HCT116 (cell line): ENCODE results near the gene OR5K2. TPM values are rescaled to one million over a fixed set of nuclear protein-coding genes. Genes with fewer than 3 reads are reported as not detected.

Source experiments
- ATAC-seq: fragments of 200-7000 bp; cut with Tn5 transposase; 2 replicates; pipeline ENCODE4 v1.9.1; 2020; ENCODE audit warnings: mild to moderate bottlenecking, moderate library complexity
- BruUV-seq: library from RNA; stranded (reverse); fragments of 400-500 nt; replicated peaks from 2 replicates; lab custom pipeline; 2021; lab: Mats Ljungman, UMichigan
- CTCF ChIA-PET: fragments of 300-600 bp; sonication (Branson Sonifier 250); formaldehyde crosslinking; loops from one replicate; lab custom pipeline; 2021; ENCODE audit warnings: antibody characterized with exemption; lab: Charles Lee
- POLR2A ChIA-PET: fragments of 300-600, 350-600 bp; sonication (Branson Sonifier 250); formaldehyde crosslinking; loops from one replicate; lab custom pipeline; 2021; ENCODE audit warnings: antibody characterized with exemption; lab: Charles Lee
- RAD21 ChIA-PET, 2 experiments: fragments of 300-600 bp; sonication (Branson Sonifier 250); formaldehyde crosslinking; loops; one replicate each; lab custom pipeline; 2023; ENCODE audit warnings: low total read pairs in 2 of 2; ENCODE audit not compliant: uncharacterized antibody in 2 of 2, unreplicated experiment in 2 of 2, low non-redundant PET in 1 of 2; lab: Charles Lee
- DNase-seq: peaks from one replicate; pipeline ENCODE4 v3.0.0-alpha.2; 2010; ENCODE audit warnings: low read depth, low spot score
- H2AFZ ChIP-seq: fragments of 200-600 bp; shearing (Covaris generic), sonication (generic); 2 replicates; pipeline ENCODE4 v1.6.1; 2017; ENCODE audit warnings: low read depth, mixed run types, mixed read lengths, antibody characterized with exemption, low read length; ENCODE audit not compliant: poor library complexity, severe bottlenecking
- H3K27ac ChIP-seq: 2 replicates; pipeline ENCODE4 v1.5.1; 2012; ENCODE audit warnings: low read depth, low read length
- H3K27me3 ChIP-seq: fragments of 200-600 bp; sonication (generic); 2 replicates; pipeline ENCODE4 v1.6.1; 2016; ENCODE audit warnings: mixed run types, low read length, mixed read lengths; ENCODE audit not compliant: insufficient read depth
- H3K36me3 ChIP-seq, 2 experiments: fragments of 200-500 bp in 1 of 2; fragments of 200-600 bp in 1 of 2; sonication (Bioruptor generic) in 1 of 2; sonication (generic) in 1 of 2; 2 replicates each; pipeline versions ENCODE4 v1.5.1 to v1.6.1; 2014 to 2016; ENCODE audit warnings: low read length in 2 of 2, inconsistent platforms in 1 of 2, mixed read lengths in 1 of 2, mixed run types in 1 of 2; ENCODE audit not compliant: insufficient read depth in 2 of 2, control insufficient read depth in 1 of 2
- H3K4me1 ChIP-seq, 2 experiments: fragments of 200-600 bp in 1 of 2; sonication (generic) in 1 of 2; 2 replicates each; pipeline versions ENCODE4 v1.5.1 to v1.6.1; 2012 to 2017; ENCODE audit warnings: low read length in 2 of 2, inconsistent platforms in 1 of 2, mild to moderate bottlenecking in 1 of 2, mixed read lengths in 1 of 2, mixed run types in 1 of 2, moderate library complexity in 1 of 2; ENCODE audit not compliant: insufficient read depth in 2 of 2, control insufficient read depth in 1 of 2
- H3K4me2 ChIP-seq: fragments of 200-600 bp; sonication (generic); 2 replicates; pipeline ENCODE4 v1.6.1; 2017; ENCODE audit warnings: mixed run types, low read length, mixed read lengths
- H3K4me3 ChIP-seq, 2 experiments: fragments of 200-600 bp in 1 of 2; sonication (generic) in 1 of 2; replicated peaks in 1 of 2; 2 replicates each; pipeline ENCODE4 v1.5.1; 2011 to 2016; ENCODE audit warnings: low read length in 2 of 2, control low read depth in 1 of 2, low read depth in 1 of 2, mild to moderate bottlenecking in 1 of 2, mixed read lengths in 1 of 2, mixed run types in 1 of 2
- H3K79me2 ChIP-seq: fragments of 200-600 bp; sonication (generic); 2 replicates; pipeline ENCODE4 v1.6.1; 2017; ENCODE audit warnings: mild to moderate bottlenecking, mixed run types, low read length, moderate library complexity, mixed read lengths; ENCODE audit not compliant: insufficient read depth
- H3K9ac ChIP-seq: fragments of 200-600 bp; sonication (generic); 2 replicates; pipeline ENCODE4 v1.6.1; 2016; ENCODE audit warnings: low read length, mixed read lengths
- H3K9me2 ChIP-seq: fragments of 200-600 bp; sonication (generic), shearing (Covaris generic); 2 replicates; pipeline ENCODE4 v1.6.1; 2017; ENCODE audit warnings: mixed run types, mild to moderate bottlenecking, moderate library complexity; ENCODE audit not compliant: insufficient read depth
- H3K9me3 ChIP-seq, 2 experiments: fragments of 200-500 bp in 1 of 2; fragments of 200-600 bp in 1 of 2; sonication (Bioruptor generic) in 1 of 2; sonication (generic) in 1 of 2; 2 replicates each; pipeline ENCODE4 v1.6.1; 2014 to 2017; ENCODE audit warnings: low read length in 2 of 2, mixed read lengths in 2 of 2, inconsistent platforms in 1 of 2, low read depth in 1 of 2, mild to moderate bottlenecking in 1 of 2, mixed run types in 1 of 2, moderate library complexity in 1 of 2; ENCODE audit not compliant: control insufficient read depth in 1 of 2, insufficient read depth in 1 of 2
- H4K20me1 ChIP-seq: fragments of 200-600 bp; sonication (generic), shearing (Covaris generic); 2 replicates; pipeline ENCODE4 v1.6.1; 2017; ENCODE audit warnings: mixed run types, mild to moderate bottlenecking, moderate library complexity; ENCODE audit not compliant: insufficient read depth
- ATF3 ChIP-seq: IDR thresholded peaks from 2 replicates; pipeline ENCODE4 v1.6.1; 2012
- CBX3 ChIP-seq: IDR thresholded peaks from 2 replicates; pipeline ENCODE4 v1.6.1; 2012; ENCODE audit warnings: low read depth
- CEBPB ChIP-seq: IDR thresholded peaks from 2 replicates; pipeline ENCODE4 v1.6.1; 2012; ENCODE audit warnings: low read depth
- EGR1 ChIP-seq: IDR thresholded peaks from 2 replicates; pipeline ENCODE4 v1.6.1; 2012; ENCODE audit warnings: low read depth
- ELF1 ChIP-seq: IDR thresholded peaks from 2 replicates; pipeline ENCODE4 v1.6.1; 2012; ENCODE audit warnings: low read depth, borderline replicate concordance
- EZH2phosphoT487 ChIP-seq: fragments of 200-600 bp; IDR thresholded peaks from 2 replicates; pipeline ENCODE4 v1.6.1; 2018; ENCODE audit warnings: antibody characterized with exemption, borderline replicate concordance
- FOSL1 ChIP-seq: IDR thresholded peaks from 2 replicates; pipeline ENCODE4 v1.6.1; 2012; ENCODE audit warnings: low read depth
- JUND ChIP-seq: IDR thresholded peaks from 2 replicates; pipeline ENCODE4 v1.6.1; 2012
- MAX ChIP-seq: IDR thresholded peaks from 2 replicates; pipeline ENCODE4 v1.6.1; 2012
- POLR2A ChIP-seq: IDR thresholded peaks from 2 replicates; pipeline ENCODE4 v1.7.0; 2011; ENCODE audit warnings: borderline replicate concordance; ENCODE audit not compliant: insufficient read depth, insufficient read length; ENCODE audit errors: extremely low read depth
- POLR2AphosphoS5 ChIP-seq: IDR thresholded peaks from 2 replicates; pipeline ENCODE4 v1.6.1; 2011; ENCODE audit warnings: mild to moderate bottlenecking, low read depth, low read length, moderate library complexity
- SIN3A ChIP-seq: IDR thresholded peaks from 2 replicates; pipeline ENCODE4 v1.6.1; 2012; ENCODE audit warnings: low read depth
- SRF ChIP-seq: IDR thresholded peaks from 2 replicates; pipeline ENCODE4 v1.6.1; 2012; ENCODE audit warnings: low read depth
- TCF7L2 ChIP-seq: IDR thresholded peaks from 2 replicates; pipeline ENCODE4 v1.7.0; 2011; ENCODE audit warnings: borderline replicate concordance, inconsistent platforms; ENCODE audit not compliant: insufficient read depth, insufficient read length; ENCODE audit errors: extremely low read depth
- YY1 ChIP-seq: IDR thresholded peaks from 2 replicates; pipeline ENCODE4 v1.6.1; 2011; ENCODE audit warnings: low read length, low read depth, moderate library complexity, mild to moderate bottlenecking; ENCODE audit not compliant: insufficient replicate concordance; ENCODE audit errors: extremely low read depth
- ZBTB33 ChIP-seq: IDR thresholded peaks from 2 replicates; pipeline ENCODE4 v1.6.1; 2011; ENCODE audit warnings: mild to moderate bottlenecking, low read length, moderate library complexity; ENCODE audit not compliant: insufficient replicate concordance; ENCODE audit errors: extremely low read depth
- ZFX ChIP-seq: fragments of 450-650 bp; IDR thresholded peaks from 2 replicates; pipeline ENCODE4 v1.6.1; 2017
- ZNF274 ChIP-seq: fragments of 200-500 bp; sonication (Bioruptor generic); IDR thresholded peaks from 2 replicates; pipeline ENCODE4 v1.6.1; 2014; ENCODE audit warnings: mild to moderate bottlenecking, low read depth, low read length, inconsistent platforms
- intact Hi-C: fragments of 100-400 bp; cut with micrococcal nuclease; formaldehyde crosslinking; loops from 2 replicates; pipeline ENCODE4 v1.10.0; 2022
- total RNA-seq: library from RNA; stranded (reverse); gene quantifications from one replicate; pipeline ENCODE4 v1.2.1, GENCODE V29; 2021; ENCODE audit not compliant: unreplicated experiment

Gene OR5K2
- total RNA-seq, 1 experiment from 2014 or later = not detected

- intact Hi-C loops = no loop called here
- no peaks in the 10 kb centered on the region for H3K36me3 ChIP-seq
- H3K4me3 ChIP-seq = no peak overlapping the region
- RAD21 ChIA-PET = no interaction called here
- no TSS peak for BruUV-seq
- no peak overlapping the region for H3K9ac ChIP-seq
- no peak overlapping the region for H3K27ac ChIP-seq
- H3K4me1 ChIP-seq = peaks cover 5 to 10% of the 10 kb centered on the region in 2 experiments; a peak in 3 of 4 replicates
- TF ChIP-seq POLR2A (no peak), EGR1 (no peak), CEBPB (no peak), ZBTB33 (no peak), EZH2phosphoT487 (no peak), JUND (no peak), CBX3 (no peak), MAX (no peak), SRF (no peak), ZFX (no peak), YY1 (no peak), FOSL1 (no peak), SIN3A (no peak), ELF1 (no peak), ZNF274 (no peak), TCF7L2 (no peak), POLR2AphosphoS5 (no peak), ATF3 (no peak)
- no peaks in the 10 kb centered on the region for H3K9me3 ChIP-seq
- H3K79me2 ChIP-seq = no peaks in the 10 kb centered on the region
- no peaks in the 10 kb centered on the region for H3K27me3 ChIP-seq
- POLR2A ChIA-PET = no interaction called here
- CTCF ChIA-PET = no interaction called here
- ATAC-seq = no peak
- no peak overlapping the region for H3K4me2 ChIP-seq
- no peak for DNase-seq
- H3K9me2 ChIP-seq = no peaks in the 10 kb centered on the region
- H2AFZ ChIP-seq = peak overlapping the region; percentile 10
- no peaks in the 10 kb centered on the region for H4K20me1 ChIP-seq
Observed at GRCh38 chr3:98450372-98450771, 47.1 kb upstream of the OR5K2 start.
